Neuronal stem cell (in vitro differentiated cells): ENCODE data around the gene MAU2.

Experiments used
- DNase-seq: peaks from one replicate; pipeline ENCODE4 v3.0.0-alpha.2; 2013; ENCODE audit warnings: low spot score
- H2AFZ ChIP-seq: one replicate; pipeline ENCODE4 v1.6.1; 2013; ENCODE audit warnings: mild to moderate bottlenecking, low read length, inconsistent platforms
- H2AK5ac ChIP-seq: 2 replicates; pipeline ENCODE4 v1.6.1; 2013; ENCODE audit warnings: low read depth, mild to moderate bottlenecking, inconsistent platforms, low read length, moderate library complexity, mixed read lengths
- H2BK120ac ChIP-seq: 2 replicates; pipeline ENCODE4 v1.6.1; 2013; ENCODE audit warnings: low read depth, mild to moderate bottlenecking, inconsistent platforms, low read length, moderate library complexity, mixed read lengths
- H2BK12ac ChIP-seq: one replicate; pipeline ENCODE4 v1.6.1; 2013; ENCODE audit warnings: low read length, inconsistent platforms
- H2BK15ac ChIP-seq: 2 replicates; pipeline ENCODE4 v1.6.1; 2013; ENCODE audit warnings: mild to moderate bottlenecking, low read length, inconsistent platforms, mixed read lengths
- H2BK5ac ChIP-seq: one replicate; pipeline ENCODE4 v1.6.1; 2013; ENCODE audit warnings: inconsistent platforms, mild to moderate bottlenecking, low read length, moderate library complexity
- H3K14ac ChIP-seq: one replicate; pipeline ENCODE4 v1.6.1; 2013; ENCODE audit warnings: low read length, inconsistent platforms
- H3K18ac ChIP-seq: 2 replicates; pipeline ENCODE4 v1.6.1; 2013; ENCODE audit warnings: low read length, inconsistent platforms
- H3K23ac ChIP-seq: 2 replicates; pipeline ENCODE4 v1.6.1; 2013; ENCODE audit warnings: low read depth, mild to moderate bottlenecking, mixed read lengths, low read length, inconsistent platforms; ENCODE audit not compliant: poor library complexity
- H3K27ac ChIP-seq: replicated peaks from 3 replicates; pipeline ENCODE4 v1.5.1; 2013; ENCODE audit warnings: low read length, inconsistent platforms
- H3K27me3 ChIP-seq, 3 experiments: 2 replicates each; pipeline ENCODE4 v1.6.1; 2013; ENCODE audit warnings: low read length in 3 of 3, mild to moderate bottlenecking in 2 of 3, inconsistent platforms in 1 of 3, low read depth in 1 of 3, mixed read lengths in 1 of 3, moderate library complexity in 1 of 3; ENCODE audit not compliant: control insufficient read depth in 3 of 3, insufficient read depth in 3 of 3
- H3K36me3 ChIP-seq, 2 donors: replicated peaks in 1 of 2; 2 replicates each; pipeline ENCODE4 v1.6.1; 2013; ENCODE audit warnings: low read length in 2 of 2; ENCODE audit not compliant: control insufficient read depth in 2 of 2, insufficient read depth in 2 of 2
- H3K4ac ChIP-seq: 2 replicates; pipeline ENCODE4 v1.6.1; 2013; ENCODE audit warnings: inconsistent platforms, mild to moderate bottlenecking, low read length, moderate library complexity
- H3K4me1 ChIP-seq, 2 donors: 1 replicate in 1 of 2; 2 replicates in 1 of 2; pipeline ENCODE4 v1.6.1; 2013; ENCODE audit warnings: low read length in 2 of 2, low read depth in 1 of 2; ENCODE audit not compliant: control insufficient read depth in 2 of 2, insufficient read depth in 1 of 2
- H3K4me2 ChIP-seq: one replicate; pipeline ENCODE4 v1.6.1; 2013; ENCODE audit warnings: mild to moderate bottlenecking, low read length, inconsistent platforms; ENCODE audit not compliant: insufficient read depth, poor library complexity, severe bottlenecking
- H3K4me3 ChIP-seq, 2 donors: 2 replicates each; pipeline ENCODE4 v1.5.1; 2013; ENCODE audit warnings: low read length in 2 of 2, mild to moderate bottlenecking in 2 of 2, inconsistent platforms in 1 of 2, moderate library complexity in 1 of 2
- H3K79me1 ChIP-seq: one replicate; pipeline ENCODE4 v1.6.1; 2013; ENCODE audit warnings: low read depth, mild to moderate bottlenecking, inconsistent platforms, low read length, moderate library complexity
- H3K9ac ChIP-seq: one replicate; pipeline ENCODE4 v1.6.1; 2013; ENCODE audit warnings: mild to moderate bottlenecking, low read depth, low read length, inconsistent platforms; ENCODE audit not compliant: poor library complexity
- H3K9me3 ChIP-seq, 2 donors: replicated peaks in 1 of 2; 2 replicates each; pipeline versions ENCODE3 to v1.6.1; 2013; ENCODE audit warnings: low read length in 2 of 2, mild to moderate bottlenecking in 2 of 2, inconsistent platforms in 1 of 2, low read depth in 1 of 2, mixed read lengths in 1 of 2, moderate library complexity in 1 of 2; ENCODE audit not compliant: control insufficient read depth in 2 of 2, insufficient read depth in 1 of 2
- H4K8ac ChIP-seq: one replicate; pipeline ENCODE4 v1.6.1; 2013; ENCODE audit warnings: low read depth, mild to moderate bottlenecking, inconsistent platforms, low read length, moderate library complexity
- H4K91ac ChIP-seq: one replicate; pipeline ENCODE4 v1.6.1; 2013; ENCODE audit warnings: low read length, low read depth, mild to moderate bottlenecking, inconsistent platforms; ENCODE audit not compliant: poor library complexity
- whole genome bisulfite sequencing, 2 donors: extraction: QIAGEN DNeasy Blood & Tissue Kit; methylation state at CpG; one replicate each; pipeline ENCODE4 v1.1.7; 2013; ENCODE audit warnings: missing lambda C conversion rate in 2 of 2, mixed read lengths in 1 of 2; ENCODE audit not compliant: insufficient read length in 2 of 2, insufficient replicate concordance in 1 of 2; ENCODE audit errors: extremely low coverage in 2 of 2; 5-methylcytosine and 5-hydroxymethylcytosine counted together

Gene MAU2

DNA sequence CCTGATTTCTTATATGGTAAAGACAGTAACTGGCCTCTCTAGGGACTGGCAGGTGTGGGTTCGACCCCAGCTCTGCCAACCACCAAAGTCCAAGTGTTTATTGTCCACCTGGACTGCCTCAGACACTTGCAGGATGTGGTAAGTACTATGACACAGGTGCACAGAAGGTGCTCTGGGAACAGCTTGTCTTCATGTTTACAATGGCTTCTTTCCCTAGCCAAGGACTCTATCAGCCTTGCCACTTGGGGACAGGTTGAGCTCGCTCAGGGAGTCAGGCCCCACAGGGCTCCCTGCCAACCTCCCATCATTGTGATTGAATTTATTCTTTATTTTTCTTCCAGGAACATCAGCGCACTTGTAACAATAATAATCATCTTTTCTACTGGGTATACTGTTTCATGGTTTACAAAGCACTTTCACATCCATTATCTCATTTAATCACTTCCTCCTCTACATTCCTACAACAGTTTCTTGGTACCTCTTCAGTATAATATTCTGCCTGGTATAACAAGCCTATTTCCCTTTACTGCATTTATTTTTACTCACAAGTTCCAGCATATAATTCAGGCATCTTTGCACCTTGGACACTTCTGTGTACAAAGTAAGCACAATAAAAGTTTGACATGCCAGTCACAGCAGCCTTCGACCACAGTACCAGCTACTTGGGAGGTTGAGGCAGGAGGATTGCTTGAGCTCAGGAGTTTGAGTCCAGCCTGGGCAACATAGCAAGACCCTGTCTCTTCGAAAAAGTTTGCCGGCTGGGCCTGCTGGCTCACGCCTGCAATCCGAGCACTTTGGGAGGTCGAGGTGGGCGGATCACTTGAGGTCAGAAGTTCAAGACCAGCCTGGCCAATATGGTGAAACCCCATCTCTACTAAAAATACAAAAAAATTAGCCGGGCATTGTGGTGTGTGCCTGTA is 60.6 kb downstream of the MAU2 start:
- H2BK5ac ChIP-seq, result no peak overlapping the region
- no peak overlapping the region for H3K23ac ChIP-seq
- H3K9me3 ChIP-seq, result peaks cover 2 to 13% of the 10 kb centered on the region in 2 donors
- H3K27ac ChIP-seq, result no peak overlapping the region
- H3K4me1 ChIP-seq, result peaks cover 0 to 2% of the 10 kb centered on the region in 2 donors
- no peak overlapping the region for H3K18ac ChIP-seq
- no peak overlapping the region for H3K4ac ChIP-seq
- DNase-seq, result no peak
- H3K27me3 ChIP-seq, result no peaks in the 10 kb centered on the region
- H3K4me3 ChIP-seq, result no peak overlapping the region
- H2BK120ac ChIP-seq, result no peak overlapping the region
- no peak overlapping the region for H2AFZ ChIP-seq
- H3K4me2 ChIP-seq, result no peak overlapping the region
- H3K9ac ChIP-seq, result no peak overlapping the region
- no peak overlapping the region for H2AK5ac ChIP-seq
- no peaks in the 10 kb centered on the region for H3K79me1 ChIP-seq
- no peak overlapping the region for H4K91ac ChIP-seq
- no peak overlapping the region for H4K8ac ChIP-seq
- no peak overlapping the region for H2BK12ac ChIP-seq
- no peak overlapping the region for H3K14ac ChIP-seq
- WGBS, 2 donors, result no CpG with 5 or more reads among the region's 11 CpGs
- H2BK15ac ChIP-seq, result no peak overlapping the region
- H3K36me3 ChIP-seq, result no peaks in the 10 kb centered on the region

DNA sequence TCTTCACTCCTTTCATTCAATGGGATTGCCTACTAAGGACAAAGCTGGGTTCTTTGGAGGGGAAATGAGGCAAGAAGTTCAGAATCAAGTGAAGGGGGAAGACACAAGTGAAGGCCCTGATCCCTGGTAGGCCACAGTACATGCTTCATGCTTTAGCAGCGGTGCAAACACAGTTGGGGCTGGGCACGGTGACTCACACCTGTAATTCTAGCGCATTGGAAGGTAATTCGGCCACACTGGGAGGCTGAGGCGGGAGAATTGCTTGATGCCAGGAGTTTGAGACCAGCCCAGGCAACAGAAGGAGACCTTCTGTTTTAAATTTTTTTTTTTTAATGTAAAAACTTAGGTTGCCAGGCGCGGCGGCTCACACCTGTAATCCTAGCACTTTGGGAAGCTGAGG is 61.5 kb downstream of the MAU2 start:
- peaks cover 2 to 13% of the 10 kb centered on the region in 2 donors for H3K9me3 ChIP-seq
- peaks cover 3% of the 10 kb centered on the region for H3K79me1 ChIP-seq
- no peak overlapping the region for H3K4ac ChIP-seq
- H4K91ac ChIP-seq, result no peak overlapping the region
- no peak overlapping the region for H3K9ac ChIP-seq
- no peak overlapping the region for H2BK5ac ChIP-seq
- no peak overlapping the region for H2BK12ac ChIP-seq
- H2AFZ ChIP-seq, result no peak overlapping the region
- no peak overlapping the region for H2BK15ac ChIP-seq
- H3K14ac ChIP-seq, result no peak overlapping the region
- no peak overlapping the region for H2BK120ac ChIP-seq
- no peak overlapping the region for H3K4me2 ChIP-seq
- no peak overlapping the region for H3K18ac ChIP-seq
- H3K27me3 ChIP-seq, result no peaks in the 10 kb centered on the region
- no peak overlapping the region for H4K8ac ChIP-seq
- H3K27ac ChIP-seq, result no peak overlapping the region
- no peak for DNase-seq
- H3K4me1 ChIP-seq, result peaks cover 4 to 8% of the 10 kb centered on the region in 2 donors
- WGBS, 2 donors, result no CpG with 5 or more reads among the region's 8 CpGs
- no peak overlapping the region for H2AK5ac ChIP-seq
- H3K36me3 ChIP-seq, result no peaks in the 10 kb centered on the region
- no peak overlapping the region for H3K23ac ChIP-seq
- peak overlapping the region in 1 of 2 donors; percentile 68 for H3K4me3 ChIP-seq

DNA sequence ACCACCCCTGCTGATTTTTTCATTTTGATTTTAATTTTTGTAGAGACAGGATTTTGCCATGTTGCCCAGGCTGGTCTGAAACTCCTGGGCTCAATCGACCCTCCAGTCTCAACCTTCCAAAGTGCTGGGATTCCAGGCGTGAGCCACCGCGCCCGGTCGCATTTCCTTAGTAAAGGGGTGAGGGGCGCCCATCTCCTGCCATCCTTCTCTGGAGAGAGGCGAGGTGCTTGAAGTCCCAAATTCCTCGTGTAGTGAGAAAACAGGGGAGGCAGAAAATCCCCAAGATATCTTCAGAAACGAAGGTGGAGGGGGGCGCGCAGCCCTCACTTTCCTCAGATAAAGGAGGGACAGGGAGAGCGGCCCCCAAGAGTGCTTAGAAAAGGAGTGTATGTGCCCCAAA is 63.9 kb downstream of the MAU2 start:
- Histone ChIP-seq H3K4ac (no peak overlapping the region), H4K8ac (no peak overlapping the region), H4K91ac (no peak overlapping the region), H2AK5ac (peak overlapping the region; percentile 86), H3K23ac (peak overlapping the region; percentile 55), H3K18ac (peak overlapping the region; percentile 35), H2BK12ac (no peak overlapping the region), H3K9ac (no peak overlapping the region), H2AFZ (peak overlapping the region; percentile 99), H3K4me2 (no peak overlapping the region), H3K4me1 (peaks cover 7 to 9% of the 10 kb centered on the region in 2 donors), H3K27me3 (no peaks in the 10 kb centered on the region), H2BK120ac (no peak overlapping the region), H2BK5ac (no peak overlapping the region), H3K36me3 (peaks cover 0 to 6% of the 10 kb centered on the region in 2 donors), H3K79me1 (peaks cover 5% of the 10 kb centered on the region), H3K27ac (no peak overlapping the region), H2BK15ac (peak overlapping the region; percentile 43), H3K14ac (no peak overlapping the region), H3K9me3 (peaks cover 2 to 13% of the 10 kb centered on the region in 2 donors), H3K4me3 (no peak overlapping the region)
- DNase-seq, result no peak
- no CpG with 5 or more reads among the region's 13 CpGs for WGBS, 2 donors

DNA sequence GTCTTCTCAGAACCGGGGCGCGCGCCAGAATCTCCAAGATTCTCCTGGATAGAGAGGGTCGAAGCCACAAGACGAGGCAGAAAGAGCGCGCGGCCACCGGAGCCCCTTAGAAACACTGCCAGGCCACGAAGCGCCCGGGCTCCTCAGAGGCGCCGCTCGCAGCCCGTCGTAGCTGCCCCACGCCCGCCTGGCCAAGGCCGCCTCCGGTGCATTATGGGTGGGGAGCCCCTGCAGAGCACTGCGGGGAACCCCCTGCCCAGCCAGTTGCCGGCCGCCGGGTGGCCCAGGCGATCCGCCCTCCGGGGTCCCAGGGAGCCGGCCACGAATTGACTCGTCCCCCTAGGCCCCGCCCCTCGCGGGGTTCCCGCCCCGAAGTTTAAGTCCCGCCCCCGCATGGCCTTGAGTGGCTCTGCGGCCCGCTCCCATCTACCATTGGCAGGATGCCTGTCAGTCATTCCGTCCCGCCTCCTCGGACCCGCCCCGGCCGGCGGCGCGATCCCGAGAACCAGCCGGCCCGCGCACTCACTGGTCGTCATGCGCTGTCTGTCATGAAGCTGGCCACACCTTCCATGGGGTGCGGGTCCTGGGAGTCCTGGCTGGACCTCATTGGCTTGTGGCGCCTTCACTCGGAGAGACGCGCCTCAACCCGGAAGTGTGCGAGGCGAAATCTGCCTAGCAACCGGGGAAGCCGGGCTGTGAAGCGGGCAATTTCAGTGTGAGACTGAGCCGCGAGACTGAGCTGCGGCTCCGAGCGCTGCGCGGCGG is 64.7 kb downstream of the MAU2 start:
- H3K4me3 ChIP-seq, result peak overlapping the region; percentile 91 to 98
- peak overlapping the region; percentile 99 for H2AFZ ChIP-seq
- H3K79me1 ChIP-seq, result peaks cover 5% of the 10 kb centered on the region
- DNase-seq, result peak; percentile 100
- H2BK5ac ChIP-seq, result no peak overlapping the region
- peaks cover 7 to 9% of the 10 kb centered on the region in 2 donors for H3K4me1 ChIP-seq
- no peak overlapping the region for H3K14ac ChIP-seq
- peak overlapping the region; percentile 31 for H3K23ac ChIP-seq
- no peak overlapping the region for H2BK12ac ChIP-seq
- no CpG with 5 or more reads among the region's 75 CpGs for WGBS, 2 donors
- no peak overlapping the region for H2BK15ac ChIP-seq
- H3K9ac ChIP-seq, result peak overlapping the region; percentile 90
- peak overlapping the region; percentile 90 for H3K27ac ChIP-seq
- no peak overlapping the region for H3K4ac ChIP-seq
- no peak overlapping the region for H2BK120ac ChIP-seq
- H2AK5ac ChIP-seq, result no peak overlapping the region
- H3K36me3 ChIP-seq, result peaks cover 0 to 11% of the 10 kb centered on the region in 2 donors
- no peaks in the 10 kb centered on the region for H3K27me3 ChIP-seq
- H4K8ac ChIP-seq, result no peak overlapping the region
- no peak overlapping the region for H4K91ac ChIP-seq
- H3K18ac ChIP-seq, result peak overlapping the region; percentile 92
- peak overlapping the region; percentile 96 for H3K4me2 ChIP-seq
- H3K9me3 ChIP-seq, result peaks cover 2 to 13% of the 10 kb centered on the region in 2 donors
